Peyer's patch (tissue), 4 donors: ENCODE data around the gene OTUD5.

Experiments used
- CTCF ChIP-seq, 6 experiments: fragments of 450-650 bp in 4 of 6; fragments of 200-600 bp in 2 of 6; sonication (generic) in 1 of 6; IDR thresholded peaks; one replicate each; pipeline ENCODE4 v1.5.1; 2017 to 2019; ENCODE audit warnings: antibody characterized with exemption in 6 of 6, mild to moderate bottlenecking in 3 of 6, moderate library complexity in 1 of 6
- POLR2A ChIP-seq, 2 donors: fragments of 450-650 bp; IDR thresholded peaks; one replicate each; pipeline ENCODE4 v1.5.1; 2017; ENCODE audit warnings: antibody characterized with exemption in 2 of 2, mild to moderate bottlenecking in 2 of 2, moderate library complexity in 2 of 2

- TF ChIP-seq CTCF (IDR thresholded peaks at IDR 0.05) (no peak), POLR2A (IDR thresholded peaks at IDR 0.05) (no peak)
Observed at GRCh38 chrX:48919360-48919841, 38.0 kb downstream of the OTUD5 start.
